ENCODE results near the gene LTBP3. TPM values are rescaled to one million over a fixed set of nuclear protein-coding genes. Genes with fewer than 3 reads are reported as not detected.

LTBP3 gene
- total RNA-seq, 8 experiments from 2014 or later: 1.5 to 69.9 (median 25.5) TPM

GRCh38 chr11:65553301-65554001 is 4.7 kb downstream of the LTBP3 start:
- Histone ChIP-seq H3K4me3 (no peak overlapping the region), H3K27ac (peak overlapping the region in 1 of 2 donors; percentile 43), H3K4me1 (replicated peaks in 1 of 2) (peaks cover 33 to 45% of the 10 kb centered on the region in 2 donors)
- peak in 6 of 8 experiments; percentile 2 to 59 (median 43) for ATAC-seq (replicated peaks in 6 of 8)
- no CpG with 5 or more reads among the region's 37 CpGs for WGBS, 10 experiments
- in situ Hi-C loops (cut with MboI; ENCODE audit: low pct_unique_long_range_greater_than_20kb in 2 of 9, low sequenced_read_pairs in 9 of 9, unreplicated experiment in 9 of 9): no loop called here

DNA sequence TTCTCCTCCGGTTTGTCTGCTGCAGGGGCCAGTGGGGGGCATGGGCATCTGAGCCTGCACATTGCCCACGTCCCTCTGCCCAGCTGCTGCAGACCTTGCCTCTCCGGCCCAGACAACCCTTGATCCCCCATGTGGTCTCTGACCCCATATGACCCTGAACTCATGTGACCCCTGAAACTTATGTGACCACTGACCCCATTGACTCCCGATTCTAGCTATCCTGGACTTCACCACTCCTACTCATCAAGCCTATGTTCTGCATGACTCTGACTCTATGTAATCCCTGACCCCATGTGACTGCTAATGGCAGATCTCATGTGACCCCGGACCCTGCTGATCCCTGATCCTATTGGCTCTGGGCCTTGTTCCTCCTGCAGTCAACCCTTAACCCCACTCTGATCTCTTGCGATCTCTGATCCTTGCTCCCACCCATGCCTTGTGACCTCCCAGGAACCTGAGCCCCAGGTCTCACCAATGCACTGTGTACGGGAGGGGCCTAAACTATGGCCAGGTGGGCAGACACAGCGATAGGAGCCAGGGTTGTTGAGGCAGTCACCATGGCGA is 5.7 kb downstream of the LTBP3 start:
- no peak overlapping the region for H3K27ac ChIP-seq
- in situ Hi-C loops (cut with MboI; ENCODE audit: low pct_unique_long_range_greater_than_20kb in 2 of 9, low sequenced_read_pairs in 9 of 9, unreplicated experiment in 9 of 9): no loop called here
- 80 to 100% (median 86%) methylated on average over 1 to 9 of the region's 9 CpGs; no CpG with 5 or more reads in 2 of the 10 experiments for WGBS, 10 experiments
- no peak overlapping the region for H3K4me3 ChIP-seq
- ATAC-seq (replicated peaks in 6 of 8): no peak
- peaks cover 27 to 43% of the 10 kb centered on the region in 2 donors for H3K4me1 ChIP-seq (replicated peaks in 1 of 2)

DNA sequence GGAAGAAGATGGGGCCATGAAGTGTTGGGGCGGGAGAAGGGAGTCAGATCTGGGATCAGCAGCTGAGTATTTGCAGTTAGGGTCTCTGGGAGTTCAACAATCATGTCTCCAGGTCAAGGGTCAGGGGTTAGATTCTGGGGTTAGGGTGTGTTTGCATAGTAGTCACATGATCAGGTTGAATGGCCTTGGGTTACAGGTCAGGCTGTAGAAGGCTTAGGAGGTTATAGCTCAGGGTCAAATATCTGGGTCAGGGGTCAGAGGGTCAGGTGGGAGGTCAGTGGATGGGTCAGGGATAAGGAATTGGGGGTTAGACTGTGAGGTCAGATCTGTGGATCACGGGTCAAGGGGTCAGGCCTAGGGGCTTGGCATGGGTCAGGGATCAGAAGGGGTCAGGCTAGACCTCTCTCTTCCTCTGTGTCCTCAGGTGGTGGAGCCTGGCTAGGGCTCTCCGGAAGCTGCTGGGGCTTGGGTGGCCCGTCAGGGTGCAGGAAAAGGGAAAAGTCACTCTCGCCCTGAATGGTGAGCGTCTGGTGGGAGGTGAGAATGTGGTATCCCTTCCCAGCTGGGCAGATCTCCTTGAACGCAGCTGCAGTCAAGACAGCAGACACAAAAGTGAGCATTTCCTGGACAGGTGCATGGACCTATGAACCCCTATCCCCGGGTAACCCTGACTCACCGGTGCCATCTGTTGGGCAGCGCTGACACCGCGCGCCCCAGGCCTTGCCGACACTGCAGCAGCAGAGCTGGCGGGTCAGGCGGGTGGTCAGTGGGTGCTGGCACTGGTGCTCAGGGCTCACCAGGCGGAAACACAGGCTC is 6.4 kb downstream of the LTBP3 start:
- peak in 1 of 8 experiments; percentile 41 for ATAC-seq (replicated peaks in 6 of 8)

DNA sequence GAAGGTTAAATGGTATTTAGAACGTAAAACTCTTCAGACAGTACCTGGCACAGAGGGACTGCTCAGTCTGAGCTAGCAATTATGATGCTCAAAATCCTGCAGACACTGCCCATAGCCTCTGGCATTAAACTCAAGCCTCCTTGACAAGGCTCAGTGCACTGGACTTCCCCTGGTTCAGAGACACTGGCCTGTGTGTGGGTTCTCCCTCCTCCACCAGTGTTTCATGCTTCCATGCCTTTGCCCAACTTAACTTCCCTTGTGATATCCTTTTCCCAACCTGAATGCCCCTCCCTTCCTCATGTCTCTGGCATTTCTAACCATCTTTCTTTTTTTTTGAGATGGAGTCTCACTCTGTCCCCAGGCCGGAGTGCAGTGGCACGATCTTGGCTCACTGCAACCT is 9.1 kb downstream of the LTBP3 start:
- Histone ChIP-seq H3K4me1 (replicated peaks in 1 of 2) (peaks cover 9 to 25% of the 10 kb centered on the region in 2 donors), H3K27ac (no peak overlapping the region), H3K4me3 (no peak overlapping the region)
- ATAC-seq (replicated peaks in 6 of 8): no peak
- 60 to 100% (median 87%) methylated on average over 1 to 2 of the region's 3 CpGs; no CpG with 5 or more reads in 4 of the 10 experiments for WGBS, 10 experiments
- in situ Hi-C loops (cut with MboI; ENCODE audit: low pct_unique_long_range_greater_than_20kb in 2 of 9, low sequenced_read_pairs in 9 of 9, unreplicated experiment in 9 of 9): no loop called here

More for the DNA sequence above, 6.4 kb downstream of the LTBP3 start:
- in situ Hi-C loops (cut with MboI; ENCODE audit: low pct_unique_long_range_greater_than_20kb in 2 of 9, low sequenced_read_pairs in 9 of 9, unreplicated experiment in 9 of 9): no loop called here
- Histone ChIP-seq H3K4me1 (replicated peaks in 1 of 2) (peaks cover 25 to 41% of the 10 kb centered on the region in 2 donors), H3K27ac (no peak overlapping the region), H3K4me3 (no peak overlapping the region)
- WGBS, 10 experiments: 50 to 100% (median 78%) methylated on average over 1 to 10 of the region's 17 CpGs; no CpG with 5 or more reads in 3 of the 10 experiments

DNA sequence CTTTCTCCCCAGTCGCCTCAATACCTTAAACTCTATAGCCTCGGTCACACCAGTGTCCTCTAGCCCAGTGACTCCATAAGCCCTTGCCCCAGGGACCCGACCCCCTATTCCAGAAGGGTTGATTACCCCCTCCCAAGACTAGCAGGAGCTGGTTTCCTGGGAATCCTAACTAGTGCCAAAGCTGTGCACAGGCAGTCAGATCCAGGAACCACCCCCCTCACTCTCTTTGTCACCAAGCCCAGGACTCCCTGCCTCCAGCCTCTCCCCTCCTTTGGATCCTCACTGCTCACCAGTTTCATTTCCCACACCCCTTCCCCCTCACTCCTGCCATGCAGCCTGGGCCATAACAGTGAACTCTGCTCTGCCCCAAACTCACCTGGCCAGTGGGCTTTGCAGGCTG is 9.8 kb downstream of the LTBP3 start:
- in situ Hi-C loops (cut with MboI; ENCODE audit: low pct_unique_long_range_greater_than_20kb in 2 of 9, low sequenced_read_pairs in 9 of 9, unreplicated experiment in 9 of 9): no loop called here
- no peak for ATAC-seq (replicated peaks in 6 of 8)

DNA sequence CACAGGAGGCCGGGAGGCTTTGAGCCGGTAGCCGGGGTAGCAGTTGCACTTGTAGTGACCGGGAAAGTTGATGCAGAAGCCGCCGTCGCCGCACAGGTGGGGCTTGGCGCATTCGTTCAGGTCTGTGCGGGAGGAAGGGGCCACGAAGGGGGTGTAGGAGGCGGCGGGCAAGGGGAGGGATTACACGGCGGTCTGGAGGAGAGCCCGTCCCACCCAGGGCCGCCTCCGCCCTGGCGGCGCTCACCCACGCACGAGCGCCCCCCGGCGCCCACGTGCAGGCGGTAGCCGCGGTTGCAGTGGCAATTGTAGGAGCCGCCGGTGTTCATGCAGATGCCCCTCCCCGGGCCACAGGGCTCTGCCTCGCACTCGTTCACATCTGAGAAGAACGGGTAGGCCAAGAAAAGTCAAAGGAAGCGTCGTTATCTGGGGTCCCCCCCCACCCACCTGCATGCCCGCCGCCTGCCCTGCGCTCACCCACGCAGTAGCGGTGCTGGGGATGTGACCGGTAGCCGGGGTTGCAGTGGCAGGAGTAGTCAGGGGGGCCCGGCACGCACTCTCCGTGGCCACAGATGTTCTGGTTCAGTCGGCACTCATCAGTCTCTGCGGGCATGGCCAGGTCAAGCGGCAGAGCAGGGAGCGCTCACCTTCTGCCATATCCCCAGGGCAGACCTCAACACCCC is 10.6 kb downstream of the LTBP3 start:
- 33 to 80% (median 45%) methylated on average over 1 to 8 of the region's 52 CpGs; no CpG with 5 or more reads in 7 of the 10 experiments for WGBS, 10 experiments
- in situ Hi-C loops (cut with MboI; ENCODE audit: low pct_unique_long_range_greater_than_20kb in 2 of 9, low sequenced_read_pairs in 9 of 9, unreplicated experiment in 9 of 9): no loop called here
- Histone ChIP-seq H3K4me3 (no peak overlapping the region), H3K4me1 (replicated peaks in 1 of 2) (peaks cover 0 to 12% of the 10 kb centered on the region in 2 donors), H3K27ac (no peak overlapping the region)
- ATAC-seq (replicated peaks in 6 of 8): peak in 1 of 8 experiments; percentile 4

More for the DNA sequence above, 9.8 kb downstream of the LTBP3 start:
- Histone ChIP-seq H3K4me3 (no peak overlapping the region), H3K27ac (no peak overlapping the region), H3K4me1 (replicated peaks in 1 of 2) (peaks cover 2 to 18% of the 10 kb centered on the region in 2 donors)
- WGBS, 10 experiments: 60 to 89% (median 80%) methylated on average over 1 to 3 of the region's 3 CpGs; no CpG with 5 or more reads in 7 of the 10 experiments

DNA sequence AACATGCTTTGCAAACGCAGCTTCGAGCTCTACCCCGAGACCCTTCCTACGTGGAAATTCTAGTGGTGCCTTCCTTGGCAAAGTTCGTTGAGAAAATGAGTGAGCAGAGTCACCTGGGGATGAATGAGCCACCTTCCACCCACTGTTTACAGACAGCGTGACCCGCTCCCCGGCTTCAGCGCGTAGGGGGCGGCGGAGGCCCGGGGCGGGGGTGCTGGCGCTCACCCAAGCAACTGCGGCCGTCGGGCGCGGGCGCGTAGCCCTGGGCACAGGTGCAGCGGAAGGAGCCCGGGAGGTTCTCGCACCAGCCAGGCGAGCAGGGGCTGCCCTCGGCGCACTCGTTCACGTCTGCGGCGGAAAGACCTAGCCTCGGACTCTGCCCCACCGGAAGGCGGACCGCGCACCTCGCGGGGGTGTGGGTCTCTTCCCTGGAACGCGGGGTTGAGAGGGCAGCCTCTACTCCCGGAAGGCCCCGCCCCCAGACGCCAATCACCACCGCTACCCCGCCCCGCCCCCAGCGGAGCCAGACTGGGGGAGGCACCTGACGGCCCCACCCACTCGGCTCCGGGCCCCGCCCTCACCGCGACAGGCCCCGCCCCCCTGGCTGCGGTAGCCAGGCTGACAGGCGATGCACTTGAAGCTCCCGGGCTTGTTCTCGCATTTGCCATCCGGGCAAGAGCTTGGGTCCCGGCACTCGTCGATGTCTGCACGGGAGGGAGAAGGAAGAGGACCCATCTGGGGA is 11.8 kb downstream of the LTBP3 start:
- 1 to 80% (median 13%) methylated on average over 1 to 22 of the region's 64 CpGs; no CpG with 5 or more reads in 7 of the 10 experiments for WGBS, 10 experiments
- Histone ChIP-seq H3K27ac (no peak overlapping the region), H3K4me3 (peak overlapping the region; percentile 21 to 31 (median 25)), H3K4me1 (replicated peaks in 1 of 2) (peaks cover 0 to 12% of the 10 kb centered on the region in 2 donors)
- ATAC-seq (replicated peaks in 6 of 8): peak in 6 of 8 experiments; percentile 15 to 85 (median 81)
- in situ Hi-C loops (cut with MboI; ENCODE audit: low pct_unique_long_range_greater_than_20kb in 2 of 9, low sequenced_read_pairs in 9 of 9, unreplicated experiment in 9 of 9): no loop called here

- in situ Hi-C loops (cut with MboI; ENCODE audit: low pct_unique_long_range_greater_than_20kb in 2 of 9, low sequenced_read_pairs in 9 of 9, unreplicated experiment in 9 of 9): no loop called here
- H3K27ac ChIP-seq: no peak overlapping the region
- ATAC-seq (replicated peaks in 6 of 8): peak in 5 of 8 experiments; percentile 1 to 6 (median 1)
- 0 to 94% (median 60%) methylated on average over 1 to 4 of the region's 4 CpGs; no CpG with 5 or more reads in 3 of the 10 experiments for WGBS, 10 experiments
- H3K4me1 ChIP-seq (replicated peaks in 1 of 2): peaks cover 0 to 12% of the 10 kb centered on the region in 2 donors
- peak overlapping the region in 2 of 5 donors; percentile 28 to 31 for H3K4me3 ChIP-seq
Measured at GRCh38 chr11:65545853-65546216, 12.3 kb downstream of the LTBP3 start.

GRCh38 chr11:65542738-65543390 is 15.3 kb downstream of the LTBP3 start:
- 33 to 100% (median 75%) methylated on average over 1 of the region's 3 CpGs; no CpG with 5 or more reads in 5 of the 10 experiments for WGBS, 10 experiments
- peaks cover 13 to 17% of the 10 kb centered on the region in 2 donors for H3K4me1 ChIP-seq (replicated peaks in 1 of 2)
- no peak overlapping the region for H3K4me3 ChIP-seq
- H3K27ac ChIP-seq: no peak overlapping the region
- ATAC-seq (replicated peaks in 6 of 8): no peak
- in situ Hi-C loops (cut with MboI; ENCODE audit: low pct_unique_long_range_greater_than_20kb in 2 of 9, low sequenced_read_pairs in 9 of 9, unreplicated experiment in 9 of 9): no loop called here

- Histone ChIP-seq H3K4me3 (peak overlapping the region in 4 of 5 donors; percentile 30 to 42 (median 34)), H3K4me1 (replicated peaks in 1 of 2) (peaks cover 11 to 14% of the 10 kb centered on the region in 2 donors), H3K27ac (no peak overlapping the region)
- WGBS, 10 experiments: 20 to 100% (median 56%) methylated on average over 1 to 5 of the region's 18 CpGs; no CpG with 5 or more reads in 4 of the 10 experiments
- ATAC-seq (replicated peaks in 6 of 8): no peak
- in situ Hi-C loops (cut with MboI; ENCODE audit: low pct_unique_long_range_greater_than_20kb in 2 of 9, low sequenced_read_pairs in 9 of 9, unreplicated experiment in 9 of 9): no loop called here
Measured at GRCh38 chr11:65541093-65541982, 16.8 kb downstream of the LTBP3 start.
